Cerebellar cortex (tissue), 1 donor: ENCODE measurements around the gene KCNK4.

ENCODE experiments used
- DNase-seq: peaks from one replicate; pipeline ENCODE4 v3.0.0-alpha.2; 2015; ENCODE audit warnings: low spot score

The KCNK4 gene

GRCh38 chr11:64268893-64269539 lies 22.1 kb upstream of the KCNK4 start:
- no peak for DNase-seq

GRCh38 chr11:64269540-64270220 lies 21.4 kb upstream of the KCNK4 start:
- peak; percentile 100 for DNase-seq

- no peak for DNase-seq
Measured at GRCh38 chr11:64275031-64275800, 15.9 kb upstream of the KCNK4 start.

GRCh38 chr11:64275841-64276240 lies 15.3 kb upstream of the KCNK4 start:
- DNase-seq, result no peak

GRCh38 chr11:64276653-64277431 lies 14.3 kb upstream of the KCNK4 start:
- no peak for DNase-seq

- DNase-seq, result no peak
Measured at GRCh38 chr11:64278576-64279190, 12.4 kb upstream of the KCNK4 start.

- DNase-seq, result no peak
Measured at GRCh38 chr11:64281957-64282770, 8.9 kb upstream of the KCNK4 start.

GRCh38 chr11:64283092-64283491 lies 8.0 kb upstream of the KCNK4 start:
- no peak for DNase-seq

GRCh38 chr11:64284048-64284961 lies 6.8 kb upstream of the KCNK4 start, which contains the start of gene BAD:
Gene BAD (minus strand): TSS chr11:64284665. CDS start chr11:64284368, 297 bp downstream.
- peak; percentile 97 for DNase-seq

GRCh38 chr11:64284962-64285884 lies 5.9 kb upstream of the KCNK4 start, which contains the start of gene GPR137:
Gene GPR137 (plus strand): TSS chr11:64285848. CDS start chr11:64286525, 677 bp downstream.
- DNase-seq, result peak; percentile 77

GRCh38 chr11:64285885-64286800 lies 5.0 kb upstream of the KCNK4 start:
- DNase-seq, result no peak

GRCh38 chr11:64286801-64287159 lies 4.3 kb upstream of the KCNK4 start:
- DNase-seq, result no peak

GRCh38 chr11:64287676-64288352 lies 3.3 kb upstream of the KCNK4 start:
- no peak for DNase-seq

- DNase-seq, result no peak
Measured at GRCh38 chr11:64288353-64288750, 2.8 kb upstream of the KCNK4 start.

- DNase-seq, result no peak
Measured at GRCh38 chr11:64289002-64289564, 2.0 kb upstream of the KCNK4 start.
